ENCODE measurements around the gene NT5M.

Gene NT5M

GRCh38 chr17:17303847-17304490 lies 796 bp downstream of the NT5M start:
- FAIRE-seq = no peak

GRCh38 chr17:17304521-17304985 lies 1.4 kb downstream of the NT5M start:
- FAIRE-seq = no peak

- FAIRE-seq = no peak
Measured at GRCh38 chr17:17305281-17305801, 2.2 kb downstream of the NT5M start.

- FAIRE-seq = no peak
Measured at GRCh38 chr17:17309356-17309755, 6.2 kb downstream of the NT5M start.

- FAIRE-seq = no peak
Measured at GRCh38 chr17:17313350-17313991, 10.3 kb downstream of the NT5M start.

GRCh38 chr17:17314501-17315071 lies 11.4 kb downstream of the NT5M start:
- no peak for FAIRE-seq

- no peak for FAIRE-seq
Measured at GRCh38 chr17:17315142-17315821, 12.1 kb downstream of the NT5M start.

GRCh38 chr17:17320188-17320910 lies 17.2 kb downstream of the NT5M start:
- FAIRE-seq = no peak

- FAIRE-seq = no peak
Measured at GRCh38 chr17:17320911-17321220, 17.7 kb downstream of the NT5M start.

GRCh38 chr17:17321356-17322025 lies 18.3 kb downstream of the NT5M start:
- FAIRE-seq = no peak

- no peak for FAIRE-seq
Measured at GRCh38 chr17:17322516-17323510, 19.6 kb downstream of the NT5M start.

GRCh38 chr17:17324616-17325015 lies 21.4 kb downstream of the NT5M start:
- no peak for FAIRE-seq

GRCh38 chr17:17325228-17325627 lies 22.1 kb downstream of the NT5M start:
- no peak for FAIRE-seq

GRCh38 chr17:17325816-17326215 lies 22.6 kb downstream of the NT5M start:
- no peak for FAIRE-seq

- no peak for FAIRE-seq
Measured at GRCh38 chr17:17326275-17326875, 23.2 kb downstream of the NT5M start.

- no peak for FAIRE-seq
Measured at GRCh38 chr17:17328251-17328650, 25.1 kb downstream of the NT5M start.

- no peak for FAIRE-seq
Measured at GRCh38 chr17:17341452-17341851, 38.3 kb downstream of the NT5M start.

GRCh38 chr17:17342242-17342945 lies 39.2 kb downstream of the NT5M start:
- no peak for FAIRE-seq

- FAIRE-seq = no peak
Measured at GRCh38 chr17:17343160-17343735, 40.1 kb downstream of the NT5M start.
